GM21528 (cell line): ENCODE data around the gene UQCRC1.

Experiments
- ATAC-seq: cut with Tn5 transposase; IDR thresholded peaks from one replicate; pipeline ENCODE4 v1.9.1; 2021; ENCODE audit warnings: mild to moderate bottlenecking, moderate library complexity; ENCODE audit not compliant: unreplicated experiment, low FRiP score

UQCRC1 gene

GRCh38 chr3:48634661-48635221, 25.3 kb upstream of the UQCRC1 start:
- peak; percentile 19 for ATAC-seq

GRCh38 chr3:48633743-48634142, 24.3 kb upstream of the UQCRC1 start:
- no peak for ATAC-seq

- ATAC-seq, result no peak
These were observed 23.8 kb upstream of the UQCRC1 start for GRCh38 chr3:48633256-48633655.

GRCh38 chr3:48631516-48632448, 22.3 kb upstream of the UQCRC1 start:
- ATAC-seq, result no peak

GRCh38 chr3:48630833-48631232, 21.4 kb upstream of the UQCRC1 start:
- no peak for ATAC-seq

- ATAC-seq, result no peak
These were observed 21.0 kb upstream of the UQCRC1 start for GRCh38 chr3:48630407-48630806.

GRCh38 chr3:48629894-48630293, 20.4 kb upstream of the UQCRC1 start:
- no peak for ATAC-seq

- ATAC-seq, result no peak
These were observed 19.0 kb upstream of the UQCRC1 start for GRCh38 chr3:48628277-48629017.

GRCh38 chr3:48625600-48625999, 16.2 kb upstream of the UQCRC1 start:
- ATAC-seq, result no peak

- ATAC-seq, result no peak
These were observed 15.3 kb upstream of the UQCRC1 start for GRCh38 chr3:48624767-48625166.

GRCh38 chr3:48623851-48624547, 14.6 kb upstream of the UQCRC1 start:
- ATAC-seq, result no peak

GRCh38 chr3:48621461-48621869, 12.0 kb upstream of the UQCRC1 start, which contains the start of gene TMEM89:
TSS of gene TMEM89 (minus strand) at chr3:48621769. CDS start at chr3:48621756, 13 bp downstream.
- ATAC-seq, result no peak

- no peak for ATAC-seq
These were observed 10.4 kb upstream of the UQCRC1 start for GRCh38 chr3:48619541-48620524.

- ATAC-seq, result no peak
These were observed 8.1 kb upstream of the UQCRC1 start for GRCh38 chr3:48617559-48617958.

- no peak for ATAC-seq
These were observed 4.6 kb upstream of the UQCRC1 start for GRCh38 chr3:48614044-48614443.

GRCh38 chr3:48612309-48612708, 2.9 kb upstream of the UQCRC1 start:
- no peak for ATAC-seq

GRCh38 chr3:48607519-48607918, 1.9 kb downstream of the UQCRC1 start:
- no peak for ATAC-seq

- no peak for ATAC-seq
These were observed 7.8 kb downstream of the UQCRC1 start for GRCh38 chr3:48601622-48601994.
